OCI-LY3 (cell line): ENCODE data around the gene ASCL2.

Experiments used
- CTCF ChIP-seq: fragments of 200-600, 300-600 bp; sonication (generic); IDR thresholded peaks from 2 replicates; pipeline ENCODE4 v1.5.1; 2014; ENCODE audit warnings: antibody characterized with exemption, low read length, low read depth
- EZH2phosphoT487 ChIP-seq: fragments of 200-600 bp; shearing (Covaris generic); IDR thresholded peaks from 2 replicates; pipeline ENCODE4 v1.6.1; 2018; ENCODE audit warnings: antibody characterized with exemption, mixed run types, low read depth

GRCh38 chr11:2315395-2316168 is 45.2 kb upstream of the ASCL2 start:
- TF ChIP-seq CTCF (no peak), EZH2phosphoT487 (no peak)
